Omental fat pad (tissue), 4 donors: Measurements from ENCODE around the gene PLVAP. TPM values are rescaled to one million over a fixed set of nuclear protein-coding genes. Genes with fewer than 3 reads are reported as not detected.

Experiments
- ATAC-seq: fragments of 150-250 bp; one replicate; pipeline ENCODE4 v1.9.1; 2016; ENCODE audit warnings: mild to moderate bottlenecking, moderate library complexity; ENCODE audit not compliant: low FRiP score
- DNase-seq: peaks from one replicate; pipeline ENCODE4 v3.0.0-alpha.2; 2019; ENCODE audit warnings: low spot score
- total RNA-seq, 4 donors: library from RNA; depleted of rRNA; stranded (reverse); fragments of >200 nt; gene quantifications; one replicate each; pipeline ENCODE4 v1.1.0, GENCODE V29; 2016
- TF ChIP-seq, protein P1 (sequence below), 3 donors: fragments of 450-650 bp; IDR thresholded peaks; one replicate each; pipeline ENCODE4 v1.5.1; 2016 to 2017; ENCODE audit warnings: antibody characterized with exemption in 3 of 3, mild to moderate bottlenecking in 3 of 3, moderate library complexity in 2 of 3

Gene PLVAP
- total RNA-seq, 4 donors from 2014 or later = 39.7 to 139 (median 114) TPM

DNA sequence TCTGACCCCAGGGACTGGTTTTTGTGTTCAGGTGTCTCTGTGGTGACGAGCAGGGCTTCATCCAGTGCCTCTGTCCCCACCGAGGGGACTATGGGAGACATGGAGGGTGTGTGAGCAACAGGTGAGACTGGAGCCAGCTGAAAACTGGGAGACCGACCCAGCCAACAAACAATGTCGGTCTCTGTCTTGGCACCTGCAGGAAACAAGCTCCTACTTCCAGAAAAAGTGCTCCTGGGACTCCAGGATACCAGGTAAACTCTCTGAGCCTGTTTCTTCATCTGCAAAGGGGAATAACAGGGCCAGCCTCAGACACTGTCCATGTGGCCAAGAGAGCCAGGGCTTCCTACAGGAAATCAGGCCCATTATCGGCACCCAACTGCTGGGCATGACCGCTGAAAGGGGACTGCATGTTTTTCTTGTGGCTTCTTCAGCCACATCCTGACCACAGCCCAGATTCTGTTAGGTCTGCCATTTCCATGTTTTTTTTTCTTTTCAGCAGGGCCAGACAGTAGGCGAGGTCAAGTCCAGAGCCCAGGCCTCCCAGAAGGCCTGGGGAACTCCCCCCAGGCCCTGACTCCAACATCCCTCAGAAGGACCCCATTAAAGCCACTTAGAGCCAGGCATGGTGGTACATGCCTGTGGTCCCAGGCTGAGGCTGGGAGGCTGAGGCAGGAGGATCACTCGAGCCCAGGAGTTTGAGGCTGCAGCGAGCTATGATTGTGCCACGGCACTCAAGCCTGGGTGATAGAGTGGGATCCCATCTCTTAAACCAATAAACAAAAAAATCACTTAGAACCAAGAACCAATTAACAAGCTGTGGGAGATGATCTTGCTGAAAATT lies 29.1 kb upstream of the PLVAP start:
- TF ChIP-seq, protein P1, sequence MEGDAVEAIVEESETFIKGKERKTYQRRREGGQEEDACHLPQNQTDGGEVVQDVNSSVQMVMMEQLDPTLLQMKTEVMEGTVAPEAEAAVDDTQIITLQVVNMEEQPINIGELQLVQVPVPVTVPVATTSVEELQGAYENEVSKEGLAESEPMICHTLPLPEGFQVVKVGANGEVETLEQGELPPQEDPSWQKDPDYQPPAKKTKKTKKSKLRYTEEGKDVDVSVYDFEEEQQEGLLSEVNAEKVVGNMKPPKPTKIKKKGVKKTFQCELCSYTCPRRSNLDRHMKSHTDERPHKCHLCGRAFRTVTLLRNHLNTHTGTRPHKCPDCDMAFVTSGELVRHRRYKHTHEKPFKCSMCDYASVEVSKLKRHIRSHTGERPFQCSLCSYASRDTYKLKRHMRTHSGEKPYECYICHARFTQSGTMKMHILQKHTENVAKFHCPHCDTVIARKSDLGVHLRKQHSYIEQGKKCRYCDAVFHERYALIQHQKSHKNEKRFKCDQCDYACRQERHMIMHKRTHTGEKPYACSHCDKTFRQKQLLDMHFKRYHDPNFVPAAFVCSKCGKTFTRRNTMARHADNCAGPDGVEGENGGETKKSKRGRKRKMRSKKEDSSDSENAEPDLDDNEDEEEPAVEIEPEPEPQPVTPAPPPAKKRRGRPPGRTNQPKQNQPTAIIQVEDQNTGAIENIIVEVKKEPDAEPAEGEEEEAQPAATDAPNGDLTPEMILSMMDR (IDR thresholded peaks at IDR 0.05) = no peak
- no peak for ATAC-seq
- DNase-seq = no peak

DNA sequence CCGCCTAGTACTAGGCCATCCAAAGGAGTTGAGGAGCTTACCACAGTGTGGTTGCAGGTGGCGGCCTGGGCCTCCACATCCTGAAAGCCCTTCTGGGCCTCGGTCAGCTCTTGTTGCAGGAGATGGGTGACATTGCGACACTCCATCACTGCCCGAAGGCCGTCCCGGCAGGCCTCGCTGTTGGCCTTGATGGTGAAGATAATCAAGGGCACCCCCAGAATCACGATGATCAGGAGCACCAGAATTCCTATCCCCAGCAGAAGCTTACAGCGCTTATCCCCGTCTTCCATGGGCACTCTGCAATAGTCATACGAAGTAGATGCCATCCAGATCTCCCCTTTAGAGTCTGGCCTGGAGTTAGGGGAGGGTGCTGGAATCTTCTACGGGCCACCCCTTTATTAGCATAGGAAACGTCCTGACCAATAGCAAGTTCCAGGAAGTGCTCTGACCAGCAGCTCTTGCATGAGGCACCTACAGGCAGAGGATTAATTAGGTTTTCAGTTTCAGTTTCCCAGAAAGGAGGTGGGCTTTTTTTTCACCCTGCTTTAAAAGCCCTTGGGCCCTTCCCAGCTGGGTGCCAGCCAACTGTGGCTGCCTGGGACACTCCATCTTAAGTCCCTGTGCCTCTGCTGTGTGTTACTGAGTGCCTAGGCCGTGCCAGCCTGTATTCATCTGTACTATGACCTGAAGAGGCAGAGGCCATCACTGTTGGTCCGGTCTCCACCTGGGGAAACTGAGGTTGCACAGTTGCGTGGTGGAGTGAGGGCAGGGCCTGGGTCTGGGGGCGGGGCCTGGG lies 28.3 kb upstream of the PLVAP start, which contains the start of gene BST2:
BST2 (minus strand) TSS at position 381 of the 796 bp plus-strand sequence; CDS start at position 326, 55 bp downstream.
- DNase-seq = no peak
- TF ChIP-seq, protein P1 (IDR thresholded peaks at IDR 0.05) = no peak
- peak; percentile 88 for ATAC-seq

DNA sequence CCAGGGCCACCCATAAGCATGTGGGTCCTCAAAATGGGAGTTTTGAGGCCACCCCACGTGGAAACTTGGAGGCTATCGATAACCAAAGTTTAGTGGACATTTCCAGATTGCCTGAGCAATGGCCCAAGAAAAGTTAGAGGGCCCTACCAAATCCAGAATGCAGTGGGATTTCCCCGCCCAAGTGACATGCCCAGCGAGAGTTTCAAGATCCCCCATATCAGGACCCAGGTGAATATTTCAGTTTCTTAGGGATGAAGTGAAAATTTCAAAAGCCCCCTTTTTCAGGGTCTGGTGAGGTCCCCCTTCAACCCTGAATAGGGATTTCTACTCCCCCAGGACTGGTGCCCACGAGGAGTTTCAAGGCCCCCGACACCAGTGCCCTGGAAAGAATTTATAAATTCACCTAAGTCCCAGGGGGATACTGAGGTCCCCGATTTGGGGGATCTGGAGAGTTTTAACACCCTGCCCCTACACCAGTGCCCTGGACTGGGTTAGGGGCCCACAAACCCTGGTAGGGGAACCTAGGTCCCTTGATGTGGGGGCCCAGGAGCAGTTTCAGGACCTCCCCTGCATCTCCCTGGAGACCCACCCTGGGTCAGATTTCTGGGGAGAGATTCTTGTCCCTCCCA lies 27.6 kb upstream of the PLVAP start:
- TF ChIP-seq, protein P1 (IDR thresholded peaks at IDR 0.05) = no peak
- DNase-seq (no peak), ATAC-seq (no peak)

DNA sequence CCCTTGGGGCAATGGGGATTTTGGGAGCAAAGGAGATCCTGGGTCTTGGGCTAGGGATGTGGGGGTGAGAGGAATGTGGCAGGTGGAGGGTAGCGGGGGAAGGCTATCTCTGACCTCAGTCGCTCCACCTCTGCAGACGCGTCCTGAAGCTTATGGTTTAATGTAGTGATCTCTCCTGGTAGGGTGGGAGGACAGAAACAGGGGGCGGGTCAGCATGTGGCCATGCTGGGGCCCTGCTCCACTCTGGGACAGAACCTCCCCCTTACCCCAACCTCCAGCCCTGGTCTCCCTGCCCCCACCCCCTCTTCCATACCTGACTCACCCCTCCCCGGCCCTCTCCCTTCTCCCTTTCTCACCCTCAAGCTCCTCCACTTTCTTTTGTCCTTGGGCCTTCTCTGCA lies 26.9 kb upstream of the PLVAP start:
- TF ChIP-seq, protein P1 (IDR thresholded peaks at IDR 0.05) = no peak
- no peak for DNase-seq
- ATAC-seq = no peak

DNA sequence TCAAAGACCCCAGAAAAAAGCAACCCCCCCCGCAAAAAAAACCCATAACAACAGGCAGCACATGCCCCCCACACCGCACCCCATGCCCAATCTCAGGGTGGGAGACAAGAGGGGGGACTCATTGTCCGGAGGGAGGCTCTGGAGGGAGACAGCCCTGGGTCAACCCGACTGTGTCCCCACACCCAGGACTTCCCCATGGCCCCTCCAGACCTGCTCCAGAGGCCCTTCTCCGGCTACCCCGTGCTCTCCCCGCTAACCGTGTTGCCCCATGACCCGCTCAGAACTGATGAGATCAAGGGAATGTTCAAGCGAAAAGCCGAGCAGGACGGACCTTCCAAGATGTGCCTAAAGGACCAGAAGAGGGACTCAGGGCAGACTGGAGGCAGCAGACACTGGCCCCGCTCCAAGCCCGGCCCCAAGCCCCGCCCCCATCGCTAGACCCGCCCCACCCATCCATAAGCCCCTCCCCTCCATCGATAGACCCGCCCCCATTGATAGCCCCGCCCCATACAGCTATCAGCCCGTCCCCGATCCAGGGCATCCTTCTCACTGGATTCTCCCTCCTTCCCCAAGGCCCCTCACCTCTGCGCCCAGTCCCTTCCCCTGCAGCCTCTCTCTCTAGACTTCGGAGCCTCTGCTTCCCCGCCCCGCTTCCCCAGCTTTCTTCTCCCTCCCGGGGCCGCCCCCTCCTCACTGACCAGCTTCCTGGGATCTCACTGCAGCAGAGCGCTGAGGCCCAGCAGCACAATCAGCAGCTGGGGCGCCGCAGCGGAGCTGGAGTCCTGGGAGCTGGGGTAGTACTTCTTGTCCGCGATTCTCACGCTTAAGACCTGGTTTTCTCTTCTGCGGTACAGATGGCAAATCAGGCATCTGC lies 26.1 kb upstream of the PLVAP start:
- no peak for DNase-seq
- TF ChIP-seq, protein P1 (IDR thresholded peaks at IDR 0.05) = no peak
- ATAC-seq = no peak

DNA sequence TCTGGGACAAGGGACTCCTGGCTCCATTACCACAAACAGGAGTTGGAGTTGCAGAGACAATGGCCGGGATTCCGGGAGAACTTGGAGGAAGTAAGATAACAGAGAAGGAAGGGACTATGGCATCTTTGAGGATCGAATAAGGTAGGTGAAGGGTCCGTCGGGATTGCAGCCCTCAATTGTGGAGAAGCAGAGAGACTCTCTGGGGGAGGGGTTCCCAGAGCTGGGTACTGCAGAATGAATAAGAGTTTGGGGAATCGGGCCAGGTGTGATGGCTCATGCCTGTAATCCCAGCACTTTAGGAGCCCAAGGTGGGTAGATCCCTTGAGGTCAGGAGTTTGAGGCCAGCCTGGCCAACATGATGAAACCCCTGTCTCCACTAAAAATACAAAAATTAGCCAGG lies 24.5 kb upstream of the PLVAP start:
- ATAC-seq (no peak), DNase-seq (no peak)
- TF ChIP-seq, protein P1 (IDR thresholded peaks at IDR 0.05) = no peak
